Adrenal gland (tissue), 12 donors: ENCODE data around the gene NKX1-2. TPM values are rescaled to one million over a fixed set of nuclear protein-coding genes. Genes with fewer than 3 reads are reported as not detected.

Source experiments
- DNase-seq, 7 donors: peaks; one replicate each; pipeline ENCODE4 v3.0.0-alpha.2; 2019 to 2020
- H3K27ac ChIP-seq, 5 donors: fragments of 200-600 bp; sonication (generic) in 4 of 5; 1 replicate in 3 of 5; 2 replicates in 2 of 5; pipeline versions ENCODE4 v1.5.1 to v1.8.0; 2016 to 2020; ENCODE audit warnings: mild to moderate bottlenecking in 1 of 5
- H3K27me3 ChIP-seq: fragments of 200-600 bp; 2 replicates; pipeline ENCODE4 v1.8.0; 2021
- H3K36me3 ChIP-seq, 2 donors: fragments of 200-600 bp; replicated peaks in 1 of 2; 1 replicate in 1 of 2; 2 replicates in 1 of 2; pipeline versions ENCODE4 v1.5.1 to v1.8.0; 2018 to 2022
- H3K4me1 ChIP-seq, 2 donors: fragments of 200-600 bp; replicated peaks in 1 of 2; 1 replicate in 1 of 2; 2 replicates in 1 of 2; pipeline versions ENCODE4 v1.5.1 to v1.8.0; 2018 to 2021
- H3K4me3 ChIP-seq, 4 donors: fragments of 200-600 bp; sonication (generic) in 3 of 4; one replicate each; pipeline ENCODE4 v1.5.1; 2016 to 2018
- H3K9me3 ChIP-seq, 3 donors: fragments of 200-600 bp; sonication (generic) in 1 of 3; replicated peaks in 1 of 3; 1 replicate in 2 of 3; 2 replicates in 1 of 3; pipeline versions ENCODE4 v1.5.1 to v1.8.0; 2016 to 2021
- CTCF ChIP-seq, 6 experiments: fragments of 450-650 bp in 4 of 6; fragments of 200-600 bp in 2 of 6; sonication (generic) in 1 of 6; IDR thresholded peaks; 1 replicate in 5 of 6; 2 replicates in 1 of 6; pipeline versions ENCODE4 v1.5.1 to v1.8.0; 2016 to 2021; ENCODE audit warnings: antibody characterized with exemption in 6 of 6, mild to moderate bottlenecking in 2 of 6, moderate library complexity in 1 of 6
- POLR2A ChIP-seq, 2 donors: fragments of 450-650 bp; IDR thresholded peaks; one replicate each; pipeline ENCODE4 v1.6.1; 2017; ENCODE audit warnings: antibody characterized with exemption in 2 of 2, mild to moderate bottlenecking in 2 of 2, moderate library complexity in 1 of 2
- WGBS, 4 donors: extraction: QIAGEN DNeasy Blood & Tissue Kit in 2 of 4; methylation state at CpG; one replicate each; pipeline versions ENCODE4 v1.1.5 to v1.1.7; 2013 to 2017; 5-methylcytosine and 5-hydroxymethylcytosine counted together
- intact Hi-C, 2 donors: fragments of 100-400 bp; cut with DNase I; formaldehyde crosslinking; loops; one replicate each; pipeline versions ENCODE4 v1.14.1 to v1.15.0; 2022 to 2023
- polyA plus RNA-seq, 3 donors: library from polyadenylated mRNA; stranded (reverse); fragments of 200-250 nt in 2 of 3; fragments of 350-450 nt in 1 of 3; fragmentation: Illumina TruSeq in 1 of 3; extraction: RNeasy Lipid Tissue Mini Kit (QIAGEN cat#74804) in 1 of 3; gene quantifications; one replicate each; pipeline ENCODE4 v1.2.3, GENCODE V29; 2013 to 2014
- total RNA-seq, 9 donors: library from RNA; depleted of rRNA in 4 of 9; stranded (reverse); fragments of >200 nt in 4 of 9; fragments of 120-200 nt in 1 of 9; fragmentation: NEBNext Ultra II Directional in 1 of 9; extraction: Animal tissue kit (Norgen Biotek cat#: 25700) in 1 of 9; gene quantifications; one replicate each; pipeline versions ENCODE4 v1.1.0 to v1.2.4, GENCODE V29; 2013 to 2023
- donor health status: healthy with polysubstance abuse.
- donor health status: Bipolar disorder and iron deficiency.
- donor health status: DM: yes; HTN: yes; CAD: no.
- donor health status: DM: no; HTN: no; CAD: no.
- donor health status: DM: no; HTN: no; CAD: no.
- donor health status: DM: yes; HTN: yes; CAD: no.

NKX1-2 gene
- total and polyA plus RNA-seq, 12 donors, result not detected

GRCh38 chr10:124423813-124424212 lies 26.0 kb downstream of the NKX1-2 start:
- no peak for DNase-seq
- no peaks in the 10 kb centered on the region for H3K36me3 ChIP-seq
- TF ChIP-seq POLR2A (IDR thresholded peaks at IDR 0.05), result no peak
- TF ChIP-seq CTCF (IDR thresholded peaks at IDR 0.05), result no peak
- no peak overlapping the region for H3K4me3 ChIP-seq
- no peaks in the 10 kb centered on the region for H3K27me3 ChIP-seq
- WGBS, 4 donors, result 81 to 90% (median 86%) methylated on average over 5 of the region's 5 CpGs
- H3K9me3 ChIP-seq, result no peaks in the 10 kb centered on the region
- intact Hi-C loops, result no loop called here
- H3K27ac ChIP-seq, result no peak overlapping the region
- peaks cover 4 to 16% of the 10 kb centered on the region in 2 donors for H3K4me1 ChIP-seq

GRCh38 chr10:124422742-124423141 lies 27.1 kb downstream of the NKX1-2 start:
- TF ChIP-seq CTCF (IDR thresholded peaks at IDR 0.05), result no peak
- TF ChIP-seq POLR2A (IDR thresholded peaks at IDR 0.05), result no peak
- H3K4me3 ChIP-seq, result no peak overlapping the region
- intact Hi-C loops, result no loop called here
- no peaks in the 10 kb centered on the region for H3K27me3 ChIP-seq
- 82 to 86% (median 83%) methylated on average over 12 of the region's 12 CpGs for WGBS, 4 donors
- peaks cover 4 to 18% of the 10 kb centered on the region in 2 donors for H3K4me1 ChIP-seq
- H3K36me3 ChIP-seq, result no peaks in the 10 kb centered on the region
- no peak for DNase-seq
- H3K27ac ChIP-seq, result no peak overlapping the region
- H3K9me3 ChIP-seq, result no peaks in the 10 kb centered on the region

- intact Hi-C loops, result no loop called here
- H3K36me3 ChIP-seq, result no peaks in the 10 kb centered on the region
- H3K9me3 ChIP-seq, result no peaks in the 10 kb centered on the region
- no peak for DNase-seq
- no peak overlapping the region for H3K4me3 ChIP-seq
- no peak for TF ChIP-seq POLR2A (IDR thresholded peaks at IDR 0.05)
- no peak for TF ChIP-seq CTCF (IDR thresholded peaks at IDR 0.05)
- H3K27me3 ChIP-seq, result no peaks in the 10 kb centered on the region
- peak overlapping the region in 2 of 5 donors; percentile 16 to 57 for H3K27ac ChIP-seq
- H3K4me1 ChIP-seq, result peaks cover 9 to 41% of the 10 kb centered on the region in 2 donors
- 28 to 65% (median 46%) methylated on average over 1 of the region's 1 CpG for WGBS, 4 donors
Measured at GRCh38 chr10:124420254-124420653, 29.6 kb downstream of the NKX1-2 start.

GRCh38 chr10:124419635-124420034 lies 30.2 kb downstream of the NKX1-2 start:
- peaks cover 9 to 47% of the 10 kb centered on the region in 2 donors for H3K4me1 ChIP-seq
- no peak overlapping the region for H3K4me3 ChIP-seq
- no peaks in the 10 kb centered on the region for H3K9me3 ChIP-seq
- DNase-seq, result peak in 3 of 7 donors; percentile 20 to 52 (median 30)
- 92 to 96% (median 94%) methylated on average over 10 of the region's 10 CpGs for WGBS, 4 donors
- intact Hi-C loops, result no loop called here
- peak overlapping the region in 1 of 5 donors; percentile 92 for H3K27ac ChIP-seq
- no peaks in the 10 kb centered on the region for H3K36me3 ChIP-seq
- H3K27me3 ChIP-seq, result no peaks in the 10 kb centered on the region
- TF ChIP-seq CTCF (IDR thresholded peaks at IDR 0.05), result no peak
